ENCODE measurements around the gene SIGLEC15. TPM values are rescaled to one million over a fixed set of nuclear protein-coding genes. Genes with fewer than 3 reads are reported as not detected.
A peak's percentile ranks its signal among the peaks of the same experiment; 100 is the strongest.

SIGLEC15 gene
- total RNA-seq, 1 experiment from 2014 or later, result 49.3 TPM

- peak; percentile 55 for DNase-seq (ENCODE audit: low read depth)
Observed at GRCh38 chr18:45879681-45880655, 54.5 kb downstream of the SIGLEC15 start.

GRCh38 chr18:45880876-45881558, 55.5 kb downstream of the SIGLEC15 start:
- DNase-seq (ENCODE audit: low read depth), result no peak

GRCh38 chr18:45887585-45887984, 62.1 kb downstream of the SIGLEC15 start:
- DNase-seq (ENCODE audit: low read depth), result no peak

GRCh38 chr18:45889419-45890064, 64.1 kb downstream of the SIGLEC15 start:
- no peak for DNase-seq (ENCODE audit: low read depth)

- DNase-seq (ENCODE audit: low read depth), result no peak
Observed at GRCh38 chr18:45890606-45891005, 65.1 kb downstream of the SIGLEC15 start.

- no peak for DNase-seq (ENCODE audit: low read depth)
Observed at GRCh38 chr18:45891806-45892205, 66.3 kb downstream of the SIGLEC15 start.

Other genes starting within 250 kb of the SIGLEC15 start
- gene SLC14A2, start 210.2 kb upstream of the SIGLEC15 start, total RNA-seq (2014; rRNA removed; shearing (Covaris generic)), result 0.48 and 0.59 TPM in 2 replicates
- 28.6 and 43.4 TPM in 2 replicates for gene SLC14A1, start 101.5 kb upstream of the SIGLEC15 start, total RNA-seq (2014; rRNA removed; shearing (Covaris generic))
- 10.1 and 11.5 TPM in 2 replicates for gene EPG5, start 141.7 kb downstream of the SIGLEC15 start, total RNA-seq (2014; rRNA removed; shearing (Covaris generic))
- 0.36 and 0.68 TPM in 2 replicates for gene PSTPIP2, start 246.6 kb downstream of the SIGLEC15 start, total RNA-seq (2014; rRNA removed; shearing (Covaris generic))